GM19468 (cell line): ENCODE results near the gene KCNAB2.

ENCODE experiments used
- ATAC-seq: cut with Tn5 transposase; IDR thresholded peaks from one replicate; pipeline ENCODE4 v1.9.1; 2021; ENCODE audit warnings: mild to moderate bottlenecking, moderate library complexity, moderate number of reproducible peaks; ENCODE audit not compliant: unreplicated experiment; ENCODE audit errors: extremely low read depth

KCNAB2 gene

GRCh38 chr1:6103854-6104530, 58.3 kb downstream of the KCNAB2 start:
- no peak for ATAC-seq

DNA sequence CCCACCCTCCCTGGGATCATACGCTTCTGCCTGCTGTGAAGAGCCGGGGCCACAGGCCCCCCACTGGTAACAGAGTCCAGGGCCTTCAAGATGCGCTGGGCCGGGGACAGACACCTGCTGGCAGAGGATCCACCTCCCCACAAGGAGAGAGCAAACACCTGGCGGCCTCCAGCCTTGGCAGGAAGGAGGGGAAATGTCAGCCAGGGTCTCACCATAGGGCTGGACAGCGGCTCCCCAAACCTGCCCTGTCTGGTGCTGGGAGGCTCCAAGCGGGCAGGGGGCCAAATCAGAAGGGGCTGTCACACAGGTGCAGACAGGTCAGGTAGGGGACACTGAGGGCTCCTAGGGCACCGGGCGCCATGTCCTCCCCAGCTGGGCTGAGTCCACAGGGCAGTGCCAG, 58.9 kb downstream of the KCNAB2 start:
- no peak for ATAC-seq

DNA sequence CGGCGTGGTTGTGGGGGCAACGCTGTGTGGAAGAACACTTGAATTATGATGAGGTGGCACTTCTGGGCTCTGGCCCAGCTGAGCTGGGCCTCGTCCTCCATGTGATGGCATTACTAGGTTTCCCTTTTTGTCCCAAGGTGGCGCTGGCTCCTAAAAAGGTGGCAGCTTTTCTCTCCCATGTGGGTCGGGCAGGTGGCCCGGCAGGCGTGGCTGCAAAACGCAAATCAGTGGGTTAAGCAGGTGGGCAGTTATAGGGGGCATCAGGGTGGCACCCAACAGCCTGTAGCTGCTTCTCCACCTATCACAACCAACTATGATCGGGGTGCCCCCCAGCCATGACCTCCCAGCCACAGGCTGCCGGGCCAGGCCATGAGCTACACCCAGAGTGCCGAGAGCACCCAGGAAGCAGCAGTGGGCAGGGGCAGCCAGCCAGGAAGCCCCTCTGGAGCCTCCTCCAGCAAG, 59.6 kb downstream of the KCNAB2 start:
- ATAC-seq = no peak

DNA sequence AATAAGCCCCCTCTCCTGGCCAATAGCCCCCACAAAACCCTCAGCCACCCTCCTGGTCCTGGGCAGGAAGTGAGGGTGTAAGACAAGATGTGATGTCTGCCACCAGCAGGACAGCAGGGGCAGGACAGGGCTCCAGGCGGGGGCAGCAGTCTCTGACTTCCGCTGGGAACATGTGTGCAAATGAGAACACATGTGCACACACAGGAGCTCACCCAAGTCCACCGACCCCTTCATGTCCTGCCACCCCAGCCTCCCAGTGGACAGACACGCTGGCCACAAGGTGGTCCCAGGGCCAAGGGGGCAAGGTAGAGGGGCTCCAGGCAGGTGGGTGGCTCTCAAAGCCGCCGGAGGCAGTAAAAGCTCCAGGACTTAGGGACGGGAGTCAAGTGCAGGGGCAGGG, 60.1 kb downstream of the KCNAB2 start:
- no peak for ATAC-seq

- no peak for ATAC-seq
These were observed 60.6 kb downstream of the KCNAB2 start for GRCh38 chr1:6106321-6106731.

DNA sequence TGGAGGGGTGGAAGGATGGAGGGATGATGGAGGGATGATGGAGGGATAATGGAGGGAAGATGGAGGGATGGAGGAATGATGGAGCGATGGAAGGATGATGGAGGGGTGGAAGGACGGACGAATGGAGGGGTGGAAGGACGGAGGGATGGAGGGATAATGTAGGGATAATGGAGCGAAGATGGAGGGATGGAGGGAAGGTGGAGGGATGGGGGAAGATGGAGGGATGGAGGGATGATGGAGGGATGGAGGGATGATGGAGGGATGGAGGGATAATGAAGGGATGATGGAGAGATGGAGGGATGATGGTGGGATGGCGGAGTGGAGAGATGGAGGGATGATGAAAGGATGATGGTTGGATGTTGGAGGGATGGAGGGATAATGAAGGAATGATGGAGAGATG, 61.3 kb downstream of the KCNAB2 start:
- ATAC-seq = no peak

DNA sequence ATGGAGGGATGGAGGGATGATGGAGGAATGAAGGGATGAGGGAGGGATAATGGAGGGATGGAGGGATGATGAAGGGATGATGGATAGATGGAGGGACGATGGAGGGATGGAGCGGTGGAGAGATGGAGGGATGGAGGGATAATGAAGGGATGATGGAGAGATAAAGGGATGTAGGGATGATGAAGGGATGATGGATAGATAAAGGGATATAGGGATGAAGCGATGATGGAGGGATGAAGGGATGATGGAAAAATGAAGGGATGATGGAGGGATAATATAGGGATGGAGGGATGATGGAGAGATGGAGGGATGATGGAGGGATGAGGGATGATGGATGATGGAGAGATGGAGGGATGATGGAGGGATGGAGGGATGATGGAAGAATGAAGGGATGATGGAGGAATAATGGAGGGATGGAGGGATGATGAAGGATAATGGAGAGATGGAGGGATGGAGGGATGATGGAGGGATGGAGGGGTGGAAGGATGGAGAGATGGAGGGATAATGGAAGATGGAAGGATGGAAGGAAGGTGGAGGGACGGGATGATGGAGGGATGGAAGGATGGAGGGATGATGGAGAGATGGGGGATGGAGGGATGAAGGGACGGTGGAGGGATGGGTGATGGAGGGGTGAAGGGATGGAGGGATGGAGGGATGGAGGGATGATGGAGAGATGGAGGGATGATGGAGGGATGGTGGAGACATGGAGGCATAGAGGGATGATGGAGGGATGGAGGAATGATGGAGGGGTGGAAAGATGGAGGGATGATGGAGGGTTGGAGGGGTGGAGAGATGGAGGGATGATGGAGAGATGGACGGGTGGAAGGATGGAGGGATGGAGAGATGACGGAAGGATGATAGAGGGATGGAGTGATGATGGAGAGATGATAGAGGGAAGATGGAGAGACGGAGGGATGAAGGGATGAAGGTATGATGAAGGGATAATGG, 62.0 kb downstream of the KCNAB2 start:
- ATAC-seq = no peak

DNA sequence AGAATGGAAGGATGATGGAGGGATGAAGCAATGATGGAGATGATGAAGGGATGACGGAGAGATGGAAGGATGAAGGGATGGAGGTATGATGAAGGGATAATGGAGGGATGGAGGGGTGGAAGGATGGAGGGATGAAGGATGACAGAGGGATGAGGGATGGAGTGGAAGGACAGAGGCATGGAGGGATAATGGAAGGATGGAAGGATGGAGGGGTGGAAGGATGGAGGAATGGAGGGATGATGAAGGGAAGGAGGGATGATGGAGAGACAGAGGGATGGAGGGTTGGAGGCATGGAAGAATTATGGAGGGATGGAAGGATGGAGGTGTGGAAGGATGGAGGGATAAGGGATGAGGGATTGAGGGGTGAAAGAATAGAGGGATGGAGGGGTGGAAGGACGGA, 62.8 kb downstream of the KCNAB2 start:
- ATAC-seq = no peak

- ATAC-seq = no peak
These were observed 63.4 kb downstream of the KCNAB2 start for GRCh38 chr1:6108937-6109614.

DNA sequence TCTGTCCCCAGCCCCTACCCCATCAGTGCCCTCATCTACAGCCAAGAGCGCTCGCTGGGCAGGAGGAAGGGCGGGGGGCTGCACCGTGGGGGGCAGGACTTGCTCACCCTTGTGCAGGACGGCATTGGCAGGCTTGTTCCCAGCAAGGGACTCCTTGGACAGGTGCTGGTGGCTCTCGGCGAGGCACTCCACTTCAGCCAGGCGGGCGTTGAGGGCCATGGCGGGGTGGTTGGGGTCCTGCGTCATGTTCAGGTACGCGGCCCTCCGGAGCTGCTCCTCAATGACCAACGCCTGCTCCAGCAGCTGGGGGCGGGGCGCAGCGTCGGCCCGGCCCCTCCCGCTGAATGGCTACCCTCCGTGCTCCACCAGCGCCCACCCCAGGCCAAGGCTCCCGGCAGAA, 64.0 kb downstream of the KCNAB2 start:
- no peak for ATAC-seq

GRCh38 chr1:6110326-6110725, 64.6 kb downstream of the KCNAB2 start:
- ATAC-seq = no peak

DNA sequence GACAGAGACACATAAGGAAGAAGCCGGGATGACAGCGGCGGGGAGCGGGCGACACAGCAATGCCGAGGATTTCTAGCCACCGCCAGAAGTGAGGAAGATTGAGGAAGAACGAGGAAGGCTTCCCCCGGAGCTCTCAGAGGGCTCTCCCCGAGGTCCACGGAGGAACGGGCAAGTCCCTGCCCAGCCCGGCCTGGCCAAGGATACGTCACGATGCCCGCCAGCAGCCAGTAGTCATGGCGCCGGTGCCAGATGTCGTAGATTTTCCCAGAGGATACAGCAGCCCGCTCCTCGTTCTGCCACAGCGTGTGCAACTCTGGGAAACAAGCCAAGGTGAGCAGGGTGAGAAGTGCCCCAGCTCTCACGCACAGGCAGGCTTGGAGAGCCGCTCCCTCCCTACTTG, 65.9 kb downstream of the KCNAB2 start:
- ATAC-seq = no peak

DNA sequence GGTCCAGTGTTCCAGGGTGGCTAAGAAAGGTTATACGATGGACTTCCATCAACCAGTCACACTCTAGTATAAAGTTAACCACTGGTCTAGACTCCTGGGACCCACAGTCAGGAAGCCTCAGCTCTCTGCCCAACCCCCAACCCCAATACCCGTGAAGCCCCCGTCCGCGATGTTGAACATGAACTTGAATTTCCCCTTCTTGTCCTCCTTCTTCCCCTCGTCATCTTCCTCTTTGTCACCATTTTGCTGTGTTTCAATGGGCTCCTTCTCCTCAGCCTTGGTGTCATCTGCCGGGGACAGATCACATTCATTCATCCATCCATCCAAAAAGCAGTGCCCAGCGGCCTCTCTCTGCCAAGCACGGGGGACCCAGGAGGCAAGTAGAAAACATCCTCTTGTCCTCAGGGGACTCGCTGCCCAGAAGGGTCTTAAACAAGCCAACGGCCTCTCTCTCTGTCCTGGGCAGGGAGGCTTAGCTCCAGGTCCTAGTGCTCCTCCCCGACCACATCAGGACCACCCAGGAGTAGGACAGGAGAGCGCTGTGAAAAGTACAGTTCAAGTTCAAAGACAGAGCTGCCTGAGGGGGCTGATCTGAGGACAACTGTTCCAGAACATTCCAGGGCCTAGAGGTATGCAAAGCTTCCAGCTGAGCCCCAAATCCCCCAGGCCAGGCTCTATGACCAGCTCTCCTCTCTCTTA, 66.5 kb downstream of the KCNAB2 start:
- no peak for ATAC-seq

- ATAC-seq = no peak
These were observed 67.0 kb downstream of the KCNAB2 start for GRCh38 chr1:6112690-6113005.

DNA sequence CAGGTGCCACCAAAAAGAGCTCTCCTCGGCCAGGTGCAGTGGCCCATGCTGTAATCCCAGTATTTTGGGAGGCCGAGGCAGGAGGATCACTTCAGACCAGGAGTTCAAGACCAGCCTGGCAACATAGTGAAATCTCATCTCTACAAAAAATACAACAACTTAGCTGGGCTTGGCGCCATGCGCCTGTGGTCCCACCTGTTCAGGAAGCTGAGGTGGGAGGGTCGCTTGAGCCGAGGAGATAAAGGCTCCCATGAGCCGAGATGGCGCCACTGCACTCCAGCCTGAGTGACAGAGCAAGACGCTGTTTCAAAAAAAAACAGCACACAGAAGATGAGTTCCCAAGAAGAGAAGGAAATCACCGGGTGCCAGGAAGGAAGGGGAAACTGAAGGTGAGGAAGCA, 67.4 kb downstream of the KCNAB2 start:
- ATAC-seq = no peak

DNA sequence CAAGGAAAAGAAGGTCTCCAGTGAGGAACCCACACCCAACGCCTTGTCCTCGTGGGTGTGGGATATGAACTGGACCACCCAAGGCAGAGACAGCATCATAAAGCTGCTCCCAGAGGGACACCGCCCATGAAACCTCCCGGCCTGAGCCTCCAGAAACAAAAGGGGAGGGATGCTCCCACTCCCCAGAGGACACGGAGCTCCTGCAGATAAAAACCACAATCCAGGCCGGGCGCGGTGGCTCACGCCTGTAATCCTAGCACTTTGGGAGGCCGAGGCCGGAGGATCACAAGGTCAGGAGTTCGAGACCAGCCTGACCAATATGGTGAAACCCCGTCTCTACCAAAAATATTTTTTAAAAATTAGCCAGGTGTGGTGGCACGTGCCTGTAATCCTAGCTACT, 68.1 kb downstream of the KCNAB2 start:
- no peak for ATAC-seq

DNA sequence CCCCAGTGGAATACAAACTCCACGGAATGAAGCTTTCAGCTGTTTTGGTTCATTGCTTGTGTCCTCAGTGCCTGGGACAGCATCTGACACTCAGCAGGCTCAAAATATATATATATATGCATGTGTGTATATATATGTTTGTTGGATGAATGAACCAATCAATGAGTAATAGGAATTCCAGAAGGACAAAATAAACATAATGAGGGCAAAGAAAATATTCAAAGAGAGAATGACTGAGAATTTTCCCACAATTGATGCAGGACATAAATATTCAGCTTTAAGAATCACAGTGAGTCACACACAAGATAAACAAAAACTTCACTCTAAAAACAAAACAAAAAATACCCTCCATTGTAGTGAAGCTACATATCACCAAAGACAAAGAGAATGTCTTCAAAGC, 70.4 kb downstream of the KCNAB2 start:
- no peak for ATAC-seq

GRCh38 chr1:6117064-6117463, 71.4 kb downstream of the KCNAB2 start:
- no peak for ATAC-seq

- no peak for ATAC-seq
These were observed 71.9 kb downstream of the KCNAB2 start for GRCh38 chr1:6117624-6118023.

DNA sequence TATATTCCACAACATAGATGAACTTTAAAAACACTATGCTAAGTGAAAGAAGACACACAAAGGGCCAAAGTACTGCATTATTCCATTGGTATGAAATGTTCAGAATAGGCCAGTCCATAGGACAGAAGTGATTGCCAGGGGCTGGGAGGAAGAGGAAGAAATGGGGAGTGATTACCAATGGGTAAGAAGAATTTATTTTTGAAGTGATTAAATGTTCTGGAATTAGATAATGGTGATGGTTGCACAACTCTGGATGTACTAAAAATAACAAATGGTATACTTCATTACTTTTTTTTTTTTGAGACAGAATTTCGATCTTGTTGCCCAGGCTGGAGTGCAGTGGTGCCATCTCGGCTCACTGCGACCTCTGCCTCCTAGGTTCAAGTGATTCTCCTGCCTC, 72.7 kb downstream of the KCNAB2 start:
- no peak for ATAC-seq

DNA sequence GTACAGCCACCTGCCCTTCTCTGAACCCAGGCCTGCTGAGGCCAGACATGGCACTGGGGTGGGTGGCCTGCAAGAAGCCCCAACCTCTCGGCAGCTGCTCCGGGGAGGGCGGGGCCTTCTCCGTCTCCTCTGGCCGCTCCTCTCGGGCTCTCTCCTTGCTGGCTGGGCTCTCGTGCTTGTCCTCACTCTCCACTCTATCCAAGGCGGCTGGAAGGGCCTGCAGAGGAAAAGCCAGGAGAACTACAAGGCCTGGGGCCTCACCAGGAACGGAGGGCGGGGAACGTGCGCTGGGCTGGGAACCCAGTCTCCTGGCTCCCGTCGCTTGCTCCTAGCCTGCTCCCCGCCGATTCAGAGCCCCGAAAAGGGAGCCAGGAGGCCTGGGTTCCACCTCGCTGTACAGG, 75.3 kb downstream of the KCNAB2 start:
- ATAC-seq = no peak
